H9 (cell line): ENCODE data around the gene ARHGEF16. TPM values are rescaled to one million over a fixed set of nuclear protein-coding genes. Genes with fewer than 3 reads are reported as not detected.

ENCODE experiments used
- DNase-seq: peaks from one replicate; pipeline ENCODE4 v3.0.0-alpha.2; 2017
- H2AFZ ChIP-seq: one replicate; pipeline ENCODE4 v1.6.1; 2013; ENCODE audit warnings: mild to moderate bottlenecking, low read length, control low read depth, moderate library complexity
- H2AK5ac ChIP-seq: 2 replicates; pipeline ENCODE4 v1.6.1; 2013; ENCODE audit warnings: low read length, control low read depth, mixed read lengths; ENCODE audit not compliant: insufficient read length
- H2BK120ac ChIP-seq: one replicate; pipeline ENCODE4 v1.6.1; 2013; ENCODE audit warnings: low read depth, mild to moderate bottlenecking, low read length, control low read depth, inconsistent platforms; ENCODE audit not compliant: poor library complexity, severe bottlenecking
- H2BK12ac ChIP-seq: 2 replicates; pipeline ENCODE4 v1.6.1; 2013; ENCODE audit warnings: low read length, control low read depth, mixed read lengths, low read depth; ENCODE audit not compliant: insufficient read length
- H2BK15ac ChIP-seq: 2 replicates; pipeline ENCODE4 v1.6.1; 2013; ENCODE audit warnings: low read depth, low read length, control low read depth
- H2BK20ac ChIP-seq: one replicate; pipeline ENCODE4 v1.6.1; 2013; ENCODE audit warnings: low read depth, mild to moderate bottlenecking, low read length, control low read depth, inconsistent platforms; ENCODE audit not compliant: poor library complexity, severe bottlenecking
- H2BK5ac ChIP-seq: 2 replicates; pipeline ENCODE4 v1.6.1; 2013; ENCODE audit warnings: low read length, control low read depth, mixed read lengths; ENCODE audit not compliant: insufficient read length
- H3K14ac ChIP-seq: 2 replicates; pipeline ENCODE4 v1.6.1; 2013; ENCODE audit warnings: low read length, control low read depth; ENCODE audit not compliant: insufficient read depth
- H3K18ac ChIP-seq: 2 replicates; pipeline ENCODE4 v1.6.1; 2013; ENCODE audit warnings: low read depth, mild to moderate bottlenecking, mixed read lengths, low read length, control low read depth; ENCODE audit not compliant: insufficient read length
- H3K23ac ChIP-seq: 2 replicates; pipeline ENCODE4 v1.6.1; 2013; ENCODE audit warnings: low read length, control low read depth, mixed read lengths, low read depth; ENCODE audit not compliant: insufficient read length
- H3K23me2 ChIP-seq: 2 replicates; pipeline ENCODE4 v1.6.1; 2013; ENCODE audit warnings: low read depth, mild to moderate bottlenecking, mixed read lengths, low read length, control low read depth; ENCODE audit not compliant: insufficient read length, poor library complexity, severe bottlenecking
- H3K27ac ChIP-seq: 2 replicates; pipeline ENCODE4 v1.5.1; 2013; ENCODE audit warnings: low read length, control low read depth, mixed read lengths, low read depth; ENCODE audit not compliant: insufficient read length
- H3K27me3 ChIP-seq: 2 replicates; pipeline ENCODE4 v1.6.1; 2013; ENCODE audit warnings: low read length, control low read depth, inconsistent platforms; ENCODE audit not compliant: insufficient read depth
- H3K4ac ChIP-seq: 2 replicates; pipeline ENCODE4 v1.6.1; 2013; ENCODE audit warnings: low read depth, mild to moderate bottlenecking, control low read depth, inconsistent platforms, low read length, moderate library complexity
- H3K4me1 ChIP-seq: 2 replicates; pipeline ENCODE4 v1.6.1; 2013; ENCODE audit warnings: low read length, control low read depth, inconsistent platforms; ENCODE audit not compliant: insufficient read depth
- H3K4me2 ChIP-seq: 2 replicates; pipeline ENCODE4 v1.6.1; 2013; ENCODE audit warnings: low read length, control low read depth, mixed read lengths; ENCODE audit not compliant: insufficient read length, insufficient read depth
- H3K56ac ChIP-seq: 2 replicates; pipeline ENCODE4 v1.6.1; 2013; ENCODE audit warnings: low read depth, mild to moderate bottlenecking, mixed read lengths, low read length, control low read depth; ENCODE audit not compliant: insufficient read length
- H3K79me1 ChIP-seq: 2 replicates; pipeline ENCODE4 v1.6.1; 2013; ENCODE audit warnings: low read depth, mild to moderate bottlenecking, moderate library complexity, low read length, control low read depth, inconsistent platforms; ENCODE audit not compliant: insufficient read depth, poor library complexity, severe bottlenecking
- H3K79me2 ChIP-seq: 2 replicates; pipeline ENCODE4 v1.6.1; 2013; ENCODE audit warnings: low read length, control low read depth, inconsistent platforms; ENCODE audit not compliant: insufficient read depth
- H3K9ac ChIP-seq: 2 replicates; pipeline ENCODE4 v1.6.1; 2013; ENCODE audit warnings: low read length, control low read depth, mixed read lengths; ENCODE audit not compliant: insufficient read length; ENCODE audit errors: extremely low read depth
- H3K9me3 ChIP-seq: one replicate; pipeline ENCODE4 v1.6.1; 2013; ENCODE audit warnings: low read depth, low read length, inconsistent platforms; ENCODE audit not compliant: control insufficient read depth
- H3T11ph ChIP-seq: one replicate; pipeline ENCODE4 v1.6.1; 2013; ENCODE audit warnings: mild to moderate bottlenecking, low read length, control low read depth, inconsistent platforms
- H4K20me1 ChIP-seq: one replicate; pipeline ENCODE4 v1.6.1; 2013; ENCODE audit not compliant: control insufficient read depth, insufficient read length, insufficient read depth
- H4K5ac ChIP-seq: 2 replicates; pipeline ENCODE4 v1.6.1; 2013; ENCODE audit warnings: low read depth, mild to moderate bottlenecking, mixed read lengths, low read length, control low read depth; ENCODE audit not compliant: insufficient read length
- H4K8ac ChIP-seq: replicated peaks from 2 replicates; pipeline ENCODE4 v1.6.1; 2013; ENCODE audit warnings: low read length, control low read depth, mixed read lengths, low read depth; ENCODE audit not compliant: insufficient read length
- H4K91ac ChIP-seq: 2 replicates; pipeline ENCODE4 v1.6.1; 2013; ENCODE audit warnings: low read depth, mild to moderate bottlenecking, moderate library complexity, mixed read lengths, low read length, control low read depth; ENCODE audit not compliant: insufficient read length
- H3K27ac Mint-ChIP-seq, 3 experiments: 2 replicates in 2 of 3; 3 replicates in 1 of 3; pipeline ENCODE4 v1.8.0; 2020 to 2021; ENCODE audit warnings: mixed read lengths in 3 of 3, mild to moderate bottlenecking in 1 of 3, moderate library complexity in 1 of 3
- H3K27me3 Mint-ChIP-seq: 2 replicates; pipeline ENCODE4 v1.8.0; 2021; ENCODE audit warnings: low read depth, mild to moderate bottlenecking, moderate library complexity, mixed read lengths
- H3K36me3 Mint-ChIP-seq, 3 experiments: 2 replicates in 2 of 3; 3 replicates in 1 of 3; pipeline ENCODE4 v1.8.0; 2020 to 2021; ENCODE audit warnings: low read depth in 3 of 3, mixed read lengths in 3 of 3; ENCODE audit not compliant: insufficient read depth in 1 of 3
- H3K4me1 Mint-ChIP-seq, 2 experiments: 2 replicates each; pipeline ENCODE4 v1.8.0; 2020; ENCODE audit warnings: mixed read lengths in 2 of 2
- H3K4me3 Mint-ChIP-seq, 2 experiments: 2 replicates in 1 of 2; 3 replicates in 1 of 2; pipeline ENCODE4 v1.8.0; 2020 to 2021; ENCODE audit warnings: mild to moderate bottlenecking in 2 of 2, mixed read lengths in 2 of 2, moderate library complexity in 1 of 2
- H3K9me3 Mint-ChIP-seq, 2 experiments: 2 replicates in 1 of 2; 3 replicates in 1 of 2; pipeline ENCODE4 v1.8.0; 2020; ENCODE audit warnings: mild to moderate bottlenecking in 2 of 2, mixed read lengths in 2 of 2, moderate library complexity in 1 of 2
- WGBS: extraction: QIAGEN DNeasy Blood & Tissue Kit; methylation state at CpG from one replicate; pipeline ENCODE4 v1.1.7; 2013; ENCODE audit warnings: missing lambda C conversion rate, low lambda C conversion rate, mixed read lengths; ENCODE audit not compliant: insufficient read length; ENCODE audit errors: extremely low coverage; 5-methylcytosine and 5-hydroxymethylcytosine counted together
- total RNA-seq: library from RNA; stranded (reverse); gene quantifications from 2 replicates; pipeline ENCODE4 v1.2.1, GENCODE V29; 2021
- TF ChIP-seq, protein P1 (sequence below): fragments of 200-600 bp; sonication (generic); conservative IDR thresholded peaks from 3 replicates; pipeline ENCODE4 v1.8.0; 2021; ENCODE audit warnings: antibody characterized with exemption, mild to moderate bottlenecking

Gene ARHGEF16
- total RNA-seq, 1 experiment from 2014 or later: 48.5 TPM

DNA sequence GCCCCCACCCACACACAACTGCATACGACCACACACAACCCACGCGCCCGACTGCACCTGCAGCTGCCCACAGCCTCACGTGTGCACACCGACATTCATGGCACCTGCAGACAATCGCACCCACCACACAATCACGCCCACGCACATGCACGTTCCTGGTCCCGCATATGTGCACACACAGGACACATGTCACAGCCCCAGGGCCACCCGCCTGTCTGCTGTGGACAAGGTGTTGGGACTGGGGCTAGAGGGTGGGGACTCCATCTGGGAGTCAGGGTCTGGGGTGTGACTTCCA is 56.4 kb downstream of the ARHGEF16 start:
- H4K20me1 ChIP-seq: peaks cover 5% of the 10 kb centered on the region
- H3K9ac ChIP-seq: no peak overlapping the region
- H3K27me3 Mint-ChIP-seq: no peaks in the 10 kb centered on the region
- TF ChIP-seq, protein P1, sequence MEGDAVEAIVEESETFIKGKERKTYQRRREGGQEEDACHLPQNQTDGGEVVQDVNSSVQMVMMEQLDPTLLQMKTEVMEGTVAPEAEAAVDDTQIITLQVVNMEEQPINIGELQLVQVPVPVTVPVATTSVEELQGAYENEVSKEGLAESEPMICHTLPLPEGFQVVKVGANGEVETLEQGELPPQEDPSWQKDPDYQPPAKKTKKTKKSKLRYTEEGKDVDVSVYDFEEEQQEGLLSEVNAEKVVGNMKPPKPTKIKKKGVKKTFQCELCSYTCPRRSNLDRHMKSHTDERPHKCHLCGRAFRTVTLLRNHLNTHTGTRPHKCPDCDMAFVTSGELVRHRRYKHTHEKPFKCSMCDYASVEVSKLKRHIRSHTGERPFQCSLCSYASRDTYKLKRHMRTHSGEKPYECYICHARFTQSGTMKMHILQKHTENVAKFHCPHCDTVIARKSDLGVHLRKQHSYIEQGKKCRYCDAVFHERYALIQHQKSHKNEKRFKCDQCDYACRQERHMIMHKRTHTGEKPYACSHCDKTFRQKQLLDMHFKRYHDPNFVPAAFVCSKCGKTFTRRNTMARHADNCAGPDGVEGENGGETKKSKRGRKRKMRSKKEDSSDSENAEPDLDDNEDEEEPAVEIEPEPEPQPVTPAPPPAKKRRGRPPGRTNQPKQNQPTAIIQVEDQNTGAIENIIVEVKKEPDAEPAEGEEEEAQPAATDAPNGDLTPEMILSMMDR: no peak
- H2BK120ac ChIP-seq: no peak overlapping the region
- DNase-seq: no peak
- no peak overlapping the region for H3T11ph ChIP-seq
- H3K23me2 ChIP-seq: no peaks in the 10 kb centered on the region
- no peak overlapping the region for H2BK12ac ChIP-seq
- H3K4me2 ChIP-seq: no peak overlapping the region
- no peak overlapping the region for H4K8ac ChIP-seq
- no peak overlapping the region for H2AFZ ChIP-seq
- H3K23ac ChIP-seq: no peak overlapping the region
- no peak overlapping the region for H3K27ac ChIP-seq
- peaks cover 0 to 3% of the 10 kb centered on the region in 2 experiments; a peak in 2 of 5 replicates for H3K9me3 Mint-ChIP-seq
- H3K79me1 ChIP-seq: no peaks in the 10 kb centered on the region
- no peak overlapping the region for H3K14ac ChIP-seq
- H2AK5ac ChIP-seq: no peak overlapping the region
- H3K4me3 Mint-ChIP-seq: no peak overlapping the region
- H2BK5ac ChIP-seq: no peak overlapping the region
- H3K79me2 ChIP-seq: no peaks in the 10 kb centered on the region
- no peak overlapping the region for H2BK15ac ChIP-seq
- no peaks in the 10 kb centered on the region for H3K4me1 ChIP-seq
- no peak overlapping the region for H2BK20ac ChIP-seq
- no peak overlapping the region for H4K5ac ChIP-seq
- H3K9me3 ChIP-seq: no peaks in the 10 kb centered on the region
- peaks cover 0 to 5% (median 5%) of the 10 kb centered on the region in 3 experiments; a peak in 5 of 7 replicates for H3K36me3 Mint-ChIP-seq
- no peak overlapping the region for H3K56ac ChIP-seq
- H3K27me3 ChIP-seq: no peaks in the 10 kb centered on the region
- WGBS: no CpG with 5 or more reads among the region's 12 CpGs
- H3K4ac ChIP-seq: no peak overlapping the region
- H3K4me1 Mint-ChIP-seq: no peaks in the 10 kb centered on the region
- no peak overlapping the region for H3K27ac Mint-ChIP-seq
- no peak overlapping the region for H4K91ac ChIP-seq
- H3K18ac ChIP-seq: no peak overlapping the region
